GM13977 (cell line): ENCODE data around the gene SARDH.

ENCODE experiments used
- DNase-seq: peaks from one replicate; pipeline ENCODE4 v3.0.0; 2012; ENCODE audit warnings: low spot score
- in situ Hi-C: fragments of 300-500 bp; cut with MboI; formaldehyde crosslinking; loops from one replicate; pipeline ENCODE4 v1.12.0; 2022; ENCODE audit warnings: low sequenced_read_pairs, low pct_unique_long_range_greater_than_20kb, mixed read lengths, inconsistent platforms; ENCODE audit not compliant: unreplicated experiment
- TF ChIP-seq, protein P1 (sequence below): IDR thresholded peaks from 2 replicates; pipeline ENCODE4 v1.5.1; 2012; ENCODE audit warnings: mild to moderate bottlenecking, control low read depth; ENCODE audit not compliant: insufficient read depth; ENCODE audit errors: extremely low read depth, missing control alignments

The SARDH gene

DNA sequence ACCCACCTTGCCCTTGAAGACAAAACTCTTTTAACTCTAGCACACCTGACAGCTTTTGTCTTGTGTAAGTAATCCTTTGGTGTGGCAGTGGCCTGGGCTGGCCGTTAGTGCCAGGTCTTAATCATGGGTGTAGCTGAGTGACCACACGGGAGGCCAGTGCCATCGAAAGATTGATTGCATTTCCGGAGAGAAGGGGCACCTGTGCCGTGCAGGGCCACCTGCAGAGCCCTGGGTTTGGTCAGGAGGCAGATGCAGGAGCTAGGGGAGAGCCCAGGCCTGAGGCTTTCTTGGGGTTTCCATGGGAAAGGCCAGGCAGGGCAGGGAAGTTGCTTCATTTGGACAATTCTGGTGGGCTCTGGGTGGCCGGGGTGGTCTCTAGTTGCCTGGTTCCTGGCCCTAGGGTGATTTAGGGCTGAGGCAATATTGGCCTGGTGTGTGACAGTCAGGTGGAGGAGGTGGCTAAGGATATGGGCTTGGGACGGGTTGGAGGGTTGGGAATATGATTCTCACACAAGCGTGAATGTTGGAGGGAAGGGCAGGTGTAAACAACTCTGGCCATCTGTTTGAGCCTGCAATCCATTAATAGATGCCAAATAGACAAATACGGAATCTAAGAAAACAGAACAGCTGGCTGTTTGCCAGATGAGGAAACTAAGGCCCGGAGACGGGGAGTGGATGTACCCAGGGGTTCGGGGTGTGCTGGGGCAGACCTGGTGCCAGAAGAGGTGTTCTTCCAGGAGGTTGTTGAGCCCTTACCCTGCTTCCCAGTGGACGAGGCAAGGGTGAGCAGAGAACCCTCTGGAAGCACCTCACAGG lies 97.4 kb downstream of the SARDH start:
- no peak for DNase-seq
- in situ Hi-C loops, result no loop called here
- TF ChIP-seq, protein P1, sequence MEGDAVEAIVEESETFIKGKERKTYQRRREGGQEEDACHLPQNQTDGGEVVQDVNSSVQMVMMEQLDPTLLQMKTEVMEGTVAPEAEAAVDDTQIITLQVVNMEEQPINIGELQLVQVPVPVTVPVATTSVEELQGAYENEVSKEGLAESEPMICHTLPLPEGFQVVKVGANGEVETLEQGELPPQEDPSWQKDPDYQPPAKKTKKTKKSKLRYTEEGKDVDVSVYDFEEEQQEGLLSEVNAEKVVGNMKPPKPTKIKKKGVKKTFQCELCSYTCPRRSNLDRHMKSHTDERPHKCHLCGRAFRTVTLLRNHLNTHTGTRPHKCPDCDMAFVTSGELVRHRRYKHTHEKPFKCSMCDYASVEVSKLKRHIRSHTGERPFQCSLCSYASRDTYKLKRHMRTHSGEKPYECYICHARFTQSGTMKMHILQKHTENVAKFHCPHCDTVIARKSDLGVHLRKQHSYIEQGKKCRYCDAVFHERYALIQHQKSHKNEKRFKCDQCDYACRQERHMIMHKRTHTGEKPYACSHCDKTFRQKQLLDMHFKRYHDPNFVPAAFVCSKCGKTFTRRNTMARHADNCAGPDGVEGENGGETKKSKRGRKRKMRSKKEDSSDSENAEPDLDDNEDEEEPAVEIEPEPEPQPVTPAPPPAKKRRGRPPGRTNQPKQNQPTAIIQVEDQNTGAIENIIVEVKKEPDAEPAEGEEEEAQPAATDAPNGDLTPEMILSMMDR, result no peak

DNA sequence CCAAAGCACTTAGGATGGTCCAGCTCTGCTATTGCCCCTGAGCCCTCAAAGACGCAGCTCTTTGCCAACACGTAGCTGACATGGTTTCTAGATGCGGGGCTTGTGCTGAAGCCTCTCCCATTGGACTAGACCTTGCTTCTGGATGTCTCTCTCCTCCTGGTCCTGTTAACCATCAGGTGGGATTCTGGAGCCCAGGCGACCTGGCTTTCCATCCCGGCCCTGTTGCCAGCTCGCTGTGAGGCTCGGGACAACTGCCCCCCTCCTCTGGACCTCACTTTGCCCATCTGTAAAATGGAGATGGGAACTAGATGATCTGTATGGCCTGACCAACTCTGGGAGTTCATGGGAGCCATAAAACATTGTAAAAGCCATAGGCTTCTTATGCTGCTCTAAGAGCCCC lies 98.0 kb downstream of the SARDH start:
- in situ Hi-C loops, result no loop called here
- DNase-seq, result no peak
- TF ChIP-seq, protein P1, result no peak

DNA sequence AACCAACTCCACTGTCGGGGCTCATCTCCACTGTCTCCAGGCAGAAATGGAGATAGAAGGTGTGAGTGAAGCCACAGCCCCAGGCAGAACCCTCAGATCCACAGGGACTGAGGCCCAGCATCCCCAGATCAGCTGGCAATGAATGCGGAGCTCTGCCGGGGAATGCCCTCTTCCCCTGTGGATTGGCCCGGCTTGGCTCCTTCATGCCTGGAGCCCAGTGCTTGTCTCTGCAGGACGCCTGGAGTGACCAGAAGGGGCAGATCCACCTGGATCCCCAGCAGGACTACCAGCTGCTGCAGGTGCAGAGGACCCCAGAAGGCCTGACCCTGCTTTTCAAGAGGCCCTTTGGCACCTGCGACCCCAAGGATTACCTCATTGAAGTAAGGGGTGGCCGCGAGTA lies 98.5 kb downstream of the SARDH start:
- DNase-seq, result no peak
- TF ChIP-seq, protein P1, result no peak
- in situ Hi-C loops, result no loop called here

- in situ Hi-C loops, result no loop called here
- no peak for DNase-seq
- TF ChIP-seq, protein P1, result no peak
Observed at GRCh38 chr9:133638711-133639110, 99.4 kb downstream of the SARDH start.

GRCh38 chr9:133638076-133638475 lies 100.1 kb downstream of the SARDH start:
- in situ Hi-C loops, result no loop called here
- no peak for DNase-seq
- TF ChIP-seq, protein P1, result no peak

DNA sequence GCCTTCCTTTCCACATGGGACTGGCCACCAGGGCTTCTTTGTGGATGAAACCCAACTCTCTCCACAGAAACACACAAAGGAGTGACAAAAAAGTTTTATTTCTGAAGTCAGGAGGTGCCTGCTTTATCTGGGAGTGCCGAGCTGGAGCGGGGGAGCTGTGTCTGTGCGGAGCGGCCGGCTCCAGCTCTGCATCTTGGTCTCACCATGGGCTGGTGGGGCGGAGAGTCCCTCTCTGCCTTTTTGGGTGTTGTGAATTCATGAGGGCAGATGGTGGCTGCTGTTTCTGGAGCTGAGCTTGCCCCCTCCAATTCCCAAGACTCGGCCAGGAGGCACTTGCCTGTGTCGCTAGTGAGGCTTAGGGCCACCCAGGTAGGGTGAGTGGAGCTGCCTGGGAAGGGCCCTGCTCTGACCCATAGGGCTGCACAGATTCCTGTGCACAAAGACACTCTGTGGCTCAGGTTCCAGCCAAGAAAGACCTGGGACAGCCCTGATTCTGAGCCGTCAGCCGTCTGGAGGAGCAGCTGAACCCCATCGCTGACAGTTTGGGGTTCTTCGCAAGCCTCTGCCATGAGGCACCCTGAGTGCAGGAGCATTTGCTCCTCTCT lies 100.6 kb downstream of the SARDH start:
- DNase-seq, result no peak

More for the DNA sequence above, 100.6 kb downstream of the SARDH start:
- in situ Hi-C loops, result no loop called here
- TF ChIP-seq, protein P1, result no peak
